HepG2 (cell line): ENCODE data around the gene VARS1. TPM values are rescaled to one million over a fixed set of nuclear protein-coding genes. Genes with fewer than 3 reads are reported as not detected.
A peak's percentile ranks its signal among the peaks of the same experiment; 100 is the strongest.

Experiments used
- SKI ChIP-seq: fragments of 450-650 bp; IDR thresholded peaks from one replicate; pipeline ENCODE4 v1.6.1; 2018; ENCODE audit warnings: mild to moderate bottlenecking; ENCODE audit not compliant: partially characterized antibody
- TARDBP ChIP-seq: sonication (generic); formaldehyde crosslinking; IDR thresholded peaks from 2 replicates; pipeline ENCODE4 v1.8.0; 2022; ENCODE audit warnings: mild to moderate bottlenecking, missing genetic modification reagents
- YEATS4 ChIP-seq: sonication (generic); formaldehyde crosslinking; IDR thresholded peaks from 2 replicates; pipeline ENCODE4 v1.4.0; 2020; ENCODE audit warnings: missing genetic modification reagents, borderline replicate concordance
- ZNF772 ChIP-seq: sonication (generic); formaldehyde crosslinking; IDR thresholded peaks from 2 replicates; pipeline ENCODE4 v1.5.0; 2020; ENCODE audit warnings: mild to moderate bottlenecking, missing genetic modification reagents
- ZNF773 ChIP-seq: sonication (generic); formaldehyde crosslinking; IDR thresholded peaks from 2 replicates; pipeline ENCODE4 v1.4.0; 2020; ENCODE audit warnings: missing genetic modification reagents, borderline replicate concordance
- ZNF879 ChIP-seq: sonication (generic); formaldehyde crosslinking; IDR thresholded peaks from 2 replicates; pipeline ENCODE4 v1.8.1; 2023; ENCODE audit warnings: missing genetic modification reagents
- polyA plus RNA-seq, 8 experiments: library from polyadenylated mRNA; depleted of rRNA in 3 of 8; stranded (reverse) in 7 of 8; unstranded in 1 of 8; fragments of >200 nt; fragmentation: Illumina TruSeq in 4 of 8; extraction: Trizol in 4 of 8; gene quantifications; 2 replicates each; pipeline versions ENCODE4 v1.2.1 to v1.2.3, GENCODE V29; 2011 to 2016; ENCODE audit warnings: low read depth in 4 of 8, missing spikeins in 1 of 8, mixed read lengths in 1 of 8; ENCODE audit not compliant: insufficient read depth in 1 of 8
- total RNA-seq, 5 experiments: library from RNA; depleted of rRNA; stranded (reverse); fragments of >200 nt; fragmentation: Illumina TruSeq; extraction: Trizol; gene quantifications; 2 replicates each; pipeline ENCODE4 v1.2.3, GENCODE V29; 2016; ENCODE audit warnings: low read depth in 1 of 5
- TF ChIP-seq, protein P1 (sequence below): sonication (generic); formaldehyde crosslinking; conservative IDR thresholded peaks from 2 replicates; pipeline ENCODE4 v1.4.0; 2020; ENCODE audit warnings: mild to moderate bottlenecking, missing genetic modification reagents, moderate library complexity
- TF ChIP-seq, protein P2 (sequence below): sonication (generic); formaldehyde crosslinking; IDR thresholded peaks from 2 replicates; pipeline ENCODE4 v1.4.0; 2020; ENCODE audit warnings: mild to moderate bottlenecking, missing genetic modification reagents
- TF ChIP-seq, protein P3 (sequence below): IDR thresholded peaks from 2 replicates; pipeline ENCODE4 v1.4.0; 2020; ENCODE audit warnings: mild to moderate bottlenecking, missing genetic modification reagents
- TF ChIP-seq, protein P4 (sequence below): sonication (generic); IDR thresholded peaks from 2 replicates; pipeline ENCODE4 v1.6.1; 2016; ENCODE audit warnings: low read depth, borderline replicate concordance

The VARS1 gene
- total and polyA plus RNA-seq, 2 of the 13 experiments (the other 11 are each of a cell fraction or from before 2014, with no cell fraction given): 14.7 to 56.1 TPM

DNA sequence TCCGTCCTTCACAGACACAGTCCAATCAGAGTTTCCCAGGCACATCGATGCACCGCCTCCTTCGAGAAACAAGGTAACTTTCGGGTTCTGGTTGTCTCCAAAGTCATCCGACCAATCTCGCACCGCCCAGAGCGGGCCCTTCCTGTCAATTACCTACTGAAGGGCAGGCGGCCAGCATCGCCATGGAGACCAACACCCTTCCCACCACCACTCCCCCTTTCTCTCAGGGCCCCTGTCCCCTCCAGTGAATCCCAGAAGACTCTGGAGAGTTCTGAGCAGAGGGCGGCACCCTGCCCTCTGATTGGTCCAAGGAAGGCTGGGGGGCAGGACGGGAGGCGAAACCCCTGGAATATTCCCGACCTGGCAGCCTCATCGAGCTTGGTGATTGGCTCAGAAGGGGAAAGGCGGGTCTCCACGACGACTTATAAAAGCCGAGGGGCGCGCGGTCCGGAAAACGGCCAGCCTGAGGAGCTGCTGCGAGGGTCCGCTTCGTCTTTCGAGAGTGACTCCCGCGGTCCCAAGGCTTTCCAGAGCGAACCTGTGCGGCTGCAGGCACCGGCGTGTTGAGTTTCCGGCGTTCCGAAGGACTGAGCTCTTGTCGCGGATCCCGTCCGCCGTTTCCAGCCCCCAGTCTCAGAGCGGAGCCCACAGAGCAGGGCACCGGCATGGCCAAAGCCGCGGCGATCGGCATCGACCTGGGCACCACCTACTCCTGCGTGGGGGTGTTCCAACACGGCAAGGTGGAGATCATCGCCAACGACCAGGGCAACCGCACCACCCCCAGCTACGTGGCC, 31.9 kb upstream of the VARS1 start, which contains the start of gene HSPA1B (continued):
- TF ChIP-seq, protein P1, sequence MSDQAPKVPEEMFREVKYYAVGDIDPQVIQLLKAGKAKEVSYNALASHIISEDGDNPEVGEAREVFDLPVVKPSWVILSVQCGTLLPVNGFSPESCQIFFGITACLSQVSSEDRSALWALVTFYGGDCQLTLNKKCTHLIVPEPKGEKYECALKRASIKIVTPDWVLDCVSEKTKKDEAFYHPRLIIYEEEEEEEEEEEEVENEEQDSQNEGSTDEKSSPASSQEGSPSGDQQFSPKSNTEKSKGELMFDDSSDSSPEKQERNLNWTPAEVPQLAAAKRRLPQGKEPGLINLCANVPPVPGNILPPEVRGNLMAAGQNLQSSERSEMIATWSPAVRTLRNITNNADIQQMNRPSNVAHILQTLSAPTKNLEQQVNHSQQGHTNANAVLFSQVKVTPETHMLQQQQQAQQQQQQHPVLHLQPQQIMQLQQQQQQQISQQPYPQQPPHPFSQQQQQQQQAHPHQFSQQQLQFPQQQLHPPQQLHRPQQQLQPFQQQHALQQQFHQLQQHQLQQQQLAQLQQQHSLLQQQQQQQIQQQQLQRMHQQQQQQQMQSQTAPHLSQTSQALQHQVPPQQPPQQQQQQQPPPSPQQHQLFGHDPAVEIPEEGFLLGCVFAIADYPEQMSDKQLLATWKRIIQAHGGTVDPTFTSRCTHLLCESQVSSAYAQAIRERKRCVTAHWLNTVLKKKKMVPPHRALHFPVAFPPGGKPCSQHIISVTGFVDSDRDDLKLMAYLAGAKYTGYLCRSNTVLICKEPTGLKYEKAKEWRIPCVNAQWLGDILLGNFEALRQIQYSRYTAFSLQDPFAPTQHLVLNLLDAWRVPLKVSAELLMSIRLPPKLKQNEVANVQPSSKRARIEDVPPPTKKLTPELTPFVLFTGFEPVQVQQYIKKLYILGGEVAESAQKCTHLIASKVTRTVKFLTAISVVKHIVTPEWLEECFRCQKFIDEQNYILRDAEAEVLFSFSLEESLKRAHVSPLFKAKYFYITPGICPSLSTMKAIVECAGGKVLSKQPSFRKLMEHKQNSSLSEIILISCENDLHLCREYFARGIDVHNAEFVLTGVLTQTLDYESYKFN: peak; percentile 68; the same call in 1 of the 2 replicates
- 0 out of 2 replicates have a peak, but pooled peaks have one; percentile 14 for TF ChIP-seq TARDBP (CRISPR knock-in tag)
- peak; percentile 30 for TF ChIP-seq SKI
- TF ChIP-seq, protein P2, sequence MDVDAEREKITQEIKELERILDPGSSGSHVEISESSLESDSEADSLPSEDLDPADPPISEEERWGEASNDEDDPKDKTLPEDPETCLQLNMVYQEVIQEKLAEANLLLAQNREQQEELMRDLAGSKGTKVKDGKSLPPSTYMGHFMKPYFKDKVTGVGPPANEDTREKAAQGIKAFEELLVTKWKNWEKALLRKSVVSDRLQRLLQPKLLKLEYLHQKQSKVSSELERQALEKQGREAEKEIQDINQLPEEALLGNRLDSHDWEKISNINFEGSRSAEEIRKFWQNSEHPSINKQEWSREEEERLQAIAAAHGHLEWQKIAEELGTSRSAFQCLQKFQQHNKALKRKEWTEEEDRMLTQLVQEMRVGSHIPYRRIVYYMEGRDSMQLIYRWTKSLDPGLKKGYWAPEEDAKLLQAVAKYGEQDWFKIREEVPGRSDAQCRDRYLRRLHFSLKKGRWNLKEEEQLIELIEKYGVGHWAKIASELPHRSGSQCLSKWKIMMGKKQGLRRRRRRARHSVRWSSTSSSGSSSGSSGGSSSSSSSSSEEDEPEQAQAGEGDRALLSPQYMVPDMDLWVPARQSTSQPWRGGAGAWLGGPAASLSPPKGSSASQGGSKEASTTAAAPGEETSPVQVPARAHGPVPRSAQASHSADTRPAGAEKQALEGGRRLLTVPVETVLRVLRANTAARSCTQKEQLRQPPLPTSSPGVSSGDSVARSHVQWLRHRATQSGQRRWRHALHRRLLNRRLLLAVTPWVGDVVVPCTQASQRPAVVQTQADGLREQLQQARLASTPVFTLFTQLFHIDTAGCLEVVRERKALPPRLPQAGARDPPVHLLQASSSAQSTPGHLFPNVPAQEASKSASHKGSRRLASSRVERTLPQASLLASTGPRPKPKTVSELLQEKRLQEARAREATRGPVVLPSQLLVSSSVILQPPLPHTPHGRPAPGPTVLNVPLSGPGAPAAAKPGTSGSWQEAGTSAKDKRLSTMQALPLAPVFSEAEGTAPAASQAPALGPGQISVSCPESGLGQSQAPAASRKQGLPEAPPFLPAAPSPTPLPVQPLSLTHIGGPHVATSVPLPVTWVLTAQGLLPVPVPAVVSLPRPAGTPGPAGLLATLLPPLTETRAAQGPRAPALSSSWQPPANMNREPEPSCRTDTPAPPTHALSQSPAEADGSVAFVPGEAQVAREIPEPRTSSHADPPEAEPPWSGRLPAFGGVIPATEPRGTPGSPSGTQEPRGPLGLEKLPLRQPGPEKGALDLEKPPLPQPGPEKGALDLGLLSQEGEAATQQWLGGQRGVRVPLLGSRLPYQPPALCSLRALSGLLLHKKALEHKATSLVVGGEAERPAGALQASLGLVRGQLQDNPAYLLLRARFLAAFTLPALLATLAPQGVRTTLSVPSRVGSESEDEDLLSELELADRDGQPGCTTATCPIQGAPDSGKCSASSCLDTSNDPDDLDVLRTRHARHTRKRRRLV: 0 out of 2 replicates have a peak, but pooled peaks have one; percentile 63
- peak; percentile 89 for TF ChIP-seq ZNF772 (CRISPR knock-in tag)
- TF ChIP-seq ZNF879: no peak
- TF ChIP-seq ZNF773 (CRISPR knock-in tag): peak; percentile 53; the same call in 1 of the 2 replicates
- TF ChIP-seq, protein P3, sequence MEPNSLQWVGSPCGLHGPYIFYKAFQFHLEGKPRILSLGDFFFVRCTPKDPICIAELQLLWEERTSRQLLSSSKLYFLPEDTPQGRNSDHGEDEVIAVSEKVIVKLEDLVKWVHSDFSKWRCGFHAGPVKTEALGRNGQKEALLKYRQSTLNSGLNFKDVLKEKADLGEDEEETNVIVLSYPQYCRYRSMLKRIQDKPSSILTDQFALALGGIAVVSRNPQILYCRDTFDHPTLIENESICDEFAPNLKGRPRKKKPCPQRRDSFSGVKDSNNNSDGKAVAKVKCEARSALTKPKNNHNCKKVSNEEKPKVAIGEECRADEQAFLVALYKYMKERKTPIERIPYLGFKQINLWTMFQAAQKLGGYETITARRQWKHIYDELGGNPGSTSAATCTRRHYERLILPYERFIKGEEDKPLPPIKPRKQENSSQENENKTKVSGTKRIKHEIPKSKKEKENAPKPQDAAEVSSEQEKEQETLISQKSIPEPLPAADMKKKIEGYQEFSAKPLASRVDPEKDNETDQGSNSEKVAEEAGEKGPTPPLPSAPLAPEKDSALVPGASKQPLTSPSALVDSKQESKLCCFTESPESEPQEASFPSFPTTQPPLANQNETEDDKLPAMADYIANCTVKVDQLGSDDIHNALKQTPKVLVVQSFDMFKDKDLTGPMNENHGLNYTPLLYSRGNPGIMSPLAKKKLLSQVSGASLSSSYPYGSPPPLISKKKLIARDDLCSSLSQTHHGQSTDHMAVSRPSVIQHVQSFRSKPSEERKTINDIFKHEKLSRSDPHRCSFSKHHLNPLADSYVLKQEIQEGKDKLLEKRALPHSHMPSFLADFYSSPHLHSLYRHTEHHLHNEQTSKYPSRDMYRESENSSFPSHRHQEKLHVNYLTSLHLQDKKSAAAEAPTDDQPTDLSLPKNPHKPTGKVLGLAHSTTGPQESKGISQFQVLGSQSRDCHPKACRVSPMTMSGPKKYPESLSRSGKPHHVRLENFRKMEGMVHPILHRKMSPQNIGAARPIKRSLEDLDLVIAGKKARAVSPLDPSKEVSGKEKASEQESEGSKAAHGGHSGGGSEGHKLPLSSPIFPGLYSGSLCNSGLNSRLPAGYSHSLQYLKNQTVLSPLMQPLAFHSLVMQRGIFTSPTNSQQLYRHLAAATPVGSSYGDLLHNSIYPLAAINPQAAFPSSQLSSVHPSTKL: peak; percentile 48; the same call in 1 of the 2 replicates
- 0 out of 2 replicates have a peak, but pooled peaks have one; percentile 27 for TF ChIP-seq YEATS4
- TF ChIP-seq, protein P4, sequence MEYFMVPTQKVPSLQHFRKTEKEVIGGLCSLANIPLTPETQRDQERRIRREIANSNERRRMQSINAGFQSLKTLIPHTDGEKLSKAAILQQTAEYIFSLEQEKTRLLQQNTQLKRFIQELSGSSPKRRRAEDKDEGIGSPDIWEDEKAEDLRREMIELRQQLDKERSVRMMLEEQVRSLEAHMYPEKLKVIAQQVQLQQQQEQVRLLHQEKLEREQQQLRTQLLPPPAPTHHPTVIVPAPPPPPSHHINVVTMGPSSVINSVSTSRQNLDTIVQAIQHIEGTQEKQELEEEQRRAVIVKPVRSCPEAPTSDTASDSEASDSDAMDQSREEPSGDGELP: 0 out of 2 replicates have a peak, but pooled peaks have one; percentile 38
- TF ChIP-seq, all 625 proteins: peak for 343
